Stromal cell of bone marrow (primary cell): ENCODE measurements around the gene ZNF320.
"Not testable (repeated sequence)": the region's sequence is repeated elsewhere in the genome, so short reads cannot be mapped to it uniquely, and the experiment has no call there.

ENCODE experiments used
- DNase-seq: peaks from one replicate; pipeline ENCODE4 v3.0.0-alpha.2; 2012; ENCODE audit warnings: low read depth

The ZNF320 gene

DNA sequence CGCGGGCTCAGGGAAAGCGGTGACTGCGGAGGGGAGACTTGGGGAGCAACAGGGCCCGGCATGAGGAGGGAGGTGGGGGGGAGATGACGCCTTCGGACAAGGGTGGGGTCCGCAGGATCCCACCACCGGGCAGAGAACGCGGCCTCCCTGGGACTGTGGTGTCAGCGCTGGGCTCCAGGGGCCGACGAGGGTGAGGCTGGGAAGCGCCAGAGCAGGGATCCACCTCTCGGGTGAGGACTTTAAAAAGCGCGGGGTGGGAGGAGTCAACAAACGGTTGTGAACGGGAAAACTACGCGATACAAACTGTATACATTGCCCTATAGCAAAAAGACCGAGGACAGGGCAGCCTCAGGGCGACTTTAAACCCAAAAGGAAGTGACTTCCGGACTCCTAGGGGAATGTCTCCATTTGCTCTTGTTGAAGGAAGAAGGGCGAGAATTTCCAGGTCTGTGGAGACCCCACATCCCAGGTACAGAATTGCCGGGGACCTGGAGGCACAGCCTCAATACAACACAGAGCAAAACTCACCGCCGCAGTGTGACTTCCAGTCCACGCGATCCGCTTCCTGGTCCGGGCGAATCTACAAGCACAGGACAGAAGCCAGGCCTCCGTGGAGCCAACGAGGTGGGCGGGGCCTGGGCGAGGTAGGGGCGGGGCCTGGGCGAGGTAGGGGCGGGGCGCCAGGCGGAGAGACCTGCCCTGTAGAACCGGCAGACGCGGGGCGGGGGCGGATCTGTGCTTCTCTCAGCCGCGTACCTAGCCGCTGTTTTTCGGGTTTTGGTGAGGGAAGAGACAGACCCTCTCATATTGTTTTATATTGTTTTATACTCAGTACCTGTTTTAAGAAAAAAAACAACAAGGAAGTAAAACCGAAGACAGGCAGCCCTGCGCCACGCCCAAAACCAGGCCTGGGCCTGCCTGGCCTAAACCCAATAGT is 25.7 kb upstream of the ZNF320 start, which contains the start of gene ZNF888:
ZNF888 (minus strand) TSS at position 588 of the 937 bp plus-strand sequence. CDS start 5,555 bp downstream, outside the sequence.
- DNase-seq, result peak; percentile 59

DNA sequence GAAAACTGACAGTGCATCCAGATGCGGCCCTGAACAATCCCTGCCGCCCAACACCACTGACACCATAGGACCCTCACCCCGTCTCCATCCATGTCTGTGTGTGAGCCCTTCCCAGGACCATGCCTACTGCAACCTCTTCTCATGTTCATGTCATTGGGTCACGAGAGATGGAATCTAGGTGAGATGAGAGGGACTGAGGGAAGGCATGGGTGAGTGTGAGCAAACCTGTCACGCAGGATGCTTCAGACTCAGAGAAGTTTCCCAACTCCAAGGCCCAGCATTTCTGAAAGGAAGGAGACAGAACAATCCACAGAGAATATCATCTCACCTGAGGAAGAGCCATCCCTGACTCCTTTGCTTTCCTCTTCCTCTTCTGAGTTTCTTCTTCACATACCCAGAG is 20.1 kb upstream of the ZNF320 start:
- DNase-seq, result no peak

DNA sequence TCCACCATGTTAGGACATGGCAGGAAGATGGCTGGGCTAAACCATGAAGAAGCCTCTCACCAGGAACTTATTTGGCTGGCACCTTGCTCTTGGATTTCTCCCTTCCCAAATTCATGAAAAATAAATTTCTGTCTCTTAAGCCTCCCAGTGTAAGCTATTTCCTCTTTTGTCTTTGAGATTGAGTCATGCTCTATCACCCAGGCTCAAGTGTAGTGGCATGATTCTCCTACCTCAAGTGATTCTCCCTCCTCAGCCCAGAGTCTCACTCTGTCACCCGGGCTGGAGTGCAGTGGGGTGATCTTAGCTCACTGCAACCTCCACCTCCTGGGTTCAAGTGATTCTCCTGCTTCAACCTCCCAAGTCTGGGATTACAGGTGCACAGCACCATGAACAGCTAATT is 13.2 kb upstream of the ZNF320 start:
- DNase-seq, result no peak

DNA sequence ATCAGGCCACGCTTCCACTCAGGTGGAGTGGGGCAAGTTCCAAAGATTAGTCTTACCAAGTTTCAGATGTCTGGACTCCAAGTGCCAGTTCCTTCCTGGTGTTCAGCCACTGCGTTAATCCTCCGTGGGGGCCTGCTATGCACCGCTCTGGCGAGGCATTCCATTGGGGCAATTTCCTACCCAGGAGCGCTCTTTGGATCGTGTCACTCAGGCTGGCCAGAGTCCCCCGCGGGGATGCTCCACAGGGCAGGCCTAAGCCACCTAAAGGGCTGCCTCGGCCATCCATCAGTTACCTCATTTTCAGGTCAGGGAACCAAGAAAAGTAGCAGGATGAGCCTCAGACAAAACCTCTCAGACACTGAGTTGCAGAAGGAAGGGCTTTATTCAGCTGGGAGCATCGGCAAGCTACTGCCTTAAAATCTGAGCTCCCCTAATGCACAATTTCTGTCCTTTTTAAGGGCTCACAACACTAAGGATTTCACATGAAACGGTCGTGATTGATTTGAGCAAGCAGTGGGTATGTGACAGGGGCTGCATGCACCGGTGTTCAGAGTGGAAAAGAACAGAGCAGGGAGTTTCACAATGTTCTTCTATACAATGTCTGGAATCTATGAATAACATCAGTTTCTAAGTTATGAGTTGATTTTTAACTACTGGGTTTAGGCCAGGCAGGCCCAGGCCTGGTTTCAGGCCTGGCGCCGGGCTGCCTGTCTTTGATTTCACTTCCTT is 6.8 kb upstream of the ZNF320 start:
- DNase-seq, result not testable (repeated sequence)

DNA sequence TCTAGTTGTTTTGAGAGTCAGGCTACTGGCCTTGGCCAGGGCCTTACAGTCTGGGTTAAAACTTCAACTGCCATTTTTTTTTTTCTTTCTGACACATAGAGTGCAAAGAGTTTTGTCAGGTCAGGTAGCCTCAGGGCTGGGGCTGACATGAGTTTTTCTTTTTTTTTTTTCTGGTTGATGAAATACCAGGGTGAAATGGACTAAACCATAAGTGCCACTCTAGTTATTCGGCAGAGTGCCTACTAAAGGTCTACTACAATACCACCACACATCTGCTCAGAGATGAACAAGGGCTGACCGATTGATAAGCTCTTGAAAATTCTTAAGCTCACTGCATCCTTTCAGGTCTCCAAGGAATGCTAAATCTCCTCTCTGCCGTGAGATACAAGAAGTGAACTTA is 4.4 kb upstream of the ZNF320 start:
- DNase-seq, result no peak

DNA sequence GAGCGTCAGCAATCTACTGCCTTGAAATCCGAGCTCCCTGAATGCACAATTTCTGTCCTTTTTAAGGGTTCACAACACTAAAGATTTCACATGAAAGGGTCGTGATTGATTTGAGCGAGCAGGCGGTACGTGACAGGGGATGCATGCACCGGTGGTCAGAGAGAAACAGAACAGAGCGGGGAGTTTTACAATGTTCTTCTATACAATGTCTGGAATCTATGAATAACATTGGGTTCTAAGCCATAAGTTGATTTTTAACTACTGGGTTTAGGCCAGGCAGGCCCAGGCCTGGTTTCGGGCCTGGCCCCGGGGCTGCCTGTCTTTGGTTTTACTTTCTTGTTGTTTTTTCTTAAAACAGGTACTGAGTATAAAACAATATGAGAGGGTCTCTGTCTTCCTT is 1.2 kb upstream of the ZNF320 start:
- DNase-seq, result not testable (repeated sequence)

DNA sequence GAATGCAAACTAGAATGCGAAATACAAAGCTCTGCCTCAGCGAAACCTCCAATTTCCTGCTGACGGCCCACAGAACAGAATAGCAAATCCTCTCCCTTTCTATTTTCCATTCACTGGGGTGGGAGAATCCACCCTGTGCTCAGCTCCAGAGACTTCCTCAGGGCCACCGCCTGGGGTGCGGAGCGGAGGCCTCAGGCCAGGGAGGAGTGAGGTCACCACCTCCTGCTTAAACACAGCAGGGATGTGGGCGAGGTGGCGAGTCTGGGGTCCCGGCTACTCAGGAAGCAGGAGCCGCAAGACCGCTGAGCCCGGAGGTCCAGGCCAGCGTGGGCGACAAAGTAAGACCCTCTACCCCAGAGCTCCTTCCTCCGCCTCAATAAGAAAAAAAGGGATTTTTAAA is 666 bp upstream of the ZNF320 start:
- no peak for DNase-seq

DNA sequence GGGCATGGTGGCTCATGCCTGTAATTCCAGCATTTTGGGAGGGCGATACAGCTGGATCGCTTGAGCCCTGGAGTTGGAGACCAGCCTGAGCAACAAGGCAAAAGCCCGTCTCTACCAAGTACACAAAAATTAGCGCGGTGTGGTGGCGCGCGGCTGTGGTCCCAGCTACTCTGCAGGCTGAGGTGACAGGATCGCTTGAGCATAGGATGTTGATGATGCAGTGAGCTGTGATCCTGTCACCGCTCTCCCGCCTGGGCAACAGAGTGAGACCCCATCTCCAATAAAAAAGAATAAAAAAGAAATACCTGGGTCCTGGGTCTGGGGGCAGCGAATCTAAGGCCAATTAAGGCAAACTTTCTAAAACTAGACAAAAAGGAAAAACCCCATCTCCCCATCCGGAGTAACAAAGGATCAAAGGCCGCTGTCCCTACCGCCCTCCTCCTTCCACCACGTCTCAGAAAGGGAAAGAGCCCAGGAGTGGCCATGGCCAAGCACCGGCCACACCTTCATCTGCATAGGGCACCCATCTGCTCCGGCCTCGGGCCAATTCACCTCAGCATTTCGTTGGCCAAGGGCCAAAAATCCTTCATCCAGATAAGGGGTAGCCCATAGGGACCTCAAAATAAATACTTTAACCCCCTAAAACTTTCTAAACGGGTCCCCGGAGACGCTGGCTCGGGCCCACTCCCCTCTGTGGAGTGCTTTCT is 851 bp downstream of the ZNF320 start:
- peak; percentile 0 for DNase-seq

DNA sequence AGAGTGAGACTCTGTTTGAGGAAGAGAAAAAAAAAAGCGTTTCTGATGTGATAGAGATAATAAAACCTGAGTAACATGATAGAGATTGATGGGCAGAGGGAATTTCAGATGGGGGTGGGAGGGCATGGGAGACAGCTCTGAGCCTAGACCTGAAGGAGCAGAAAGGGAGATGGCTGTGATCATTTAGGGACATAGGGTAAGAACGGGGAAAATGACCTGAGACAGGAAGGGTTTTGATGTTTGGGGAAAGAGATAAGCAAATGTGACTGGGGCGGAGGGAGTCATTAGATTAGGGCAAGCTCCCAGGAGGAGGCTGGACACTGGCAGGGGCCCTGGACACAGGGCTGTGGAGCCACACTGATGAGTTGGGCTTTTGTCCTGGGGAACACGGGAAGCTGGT is 6.1 kb downstream of the ZNF320 start:
- no peak for DNase-seq

DNA sequence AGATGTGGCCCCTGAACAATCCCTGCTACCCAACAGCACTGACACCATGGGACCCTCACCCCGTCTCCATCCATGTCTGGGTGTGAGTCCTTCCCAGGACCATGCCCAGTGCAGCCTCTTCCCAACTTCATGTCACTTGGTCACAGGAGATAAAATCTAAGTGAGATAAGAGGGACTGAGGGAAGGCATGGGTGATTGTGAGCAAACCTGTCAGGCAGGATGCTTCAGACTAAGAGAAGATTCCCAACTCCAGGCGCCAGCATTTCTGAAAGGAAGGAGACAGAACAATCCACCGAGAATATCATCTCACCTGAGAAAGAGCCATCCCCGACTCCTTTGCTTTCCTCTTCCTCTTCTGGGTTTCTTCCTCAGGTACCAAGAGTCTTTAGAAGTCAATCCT is 7.5 kb downstream of the ZNF320 start:
- no peak for DNase-seq

DNA sequence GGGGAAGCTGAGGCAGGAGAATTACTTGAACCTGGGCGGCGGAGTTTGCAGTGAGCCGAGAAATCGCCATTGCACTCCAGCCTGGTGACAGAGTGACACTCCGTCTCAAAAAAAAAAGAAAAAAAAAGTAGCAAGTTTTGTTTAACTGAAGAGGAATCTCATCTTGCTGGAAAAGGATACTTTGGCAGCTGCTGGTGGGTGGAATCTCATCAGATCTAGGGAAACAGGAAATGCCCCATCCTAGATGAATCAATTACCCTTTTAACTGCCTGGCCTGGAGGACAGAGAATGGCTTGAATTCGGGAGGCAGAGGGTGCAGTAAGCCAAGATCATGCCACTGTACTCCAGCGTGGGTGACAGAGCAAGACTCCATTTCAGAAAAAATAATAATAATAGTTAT is 8.4 kb downstream of the ZNF320 start:
- no peak for DNase-seq

DNA sequence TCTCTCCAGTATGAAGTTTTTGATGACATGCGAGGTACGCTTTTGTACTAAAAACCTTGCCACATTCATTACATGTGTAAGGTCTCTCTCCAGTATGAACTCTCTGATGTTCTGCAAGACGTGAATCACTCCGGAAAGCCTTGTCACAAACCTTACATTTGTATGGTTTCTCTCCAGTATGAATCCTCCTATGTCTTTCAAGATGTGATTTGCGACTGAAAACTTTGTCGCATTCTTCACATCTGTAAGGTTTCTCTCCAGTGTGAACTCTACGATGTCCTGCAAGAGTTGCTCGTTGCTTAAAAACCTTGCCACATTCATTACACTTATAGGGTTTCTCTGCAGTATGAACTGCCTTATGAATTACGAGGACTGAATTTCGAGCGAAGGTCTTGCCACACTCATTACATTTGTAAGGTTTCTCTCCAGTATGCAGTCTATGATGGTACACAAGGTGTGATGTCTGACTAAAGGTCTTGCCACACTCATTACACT is 16.5 kb downstream of the ZNF320 start:
- no peak for DNase-seq

DNA sequence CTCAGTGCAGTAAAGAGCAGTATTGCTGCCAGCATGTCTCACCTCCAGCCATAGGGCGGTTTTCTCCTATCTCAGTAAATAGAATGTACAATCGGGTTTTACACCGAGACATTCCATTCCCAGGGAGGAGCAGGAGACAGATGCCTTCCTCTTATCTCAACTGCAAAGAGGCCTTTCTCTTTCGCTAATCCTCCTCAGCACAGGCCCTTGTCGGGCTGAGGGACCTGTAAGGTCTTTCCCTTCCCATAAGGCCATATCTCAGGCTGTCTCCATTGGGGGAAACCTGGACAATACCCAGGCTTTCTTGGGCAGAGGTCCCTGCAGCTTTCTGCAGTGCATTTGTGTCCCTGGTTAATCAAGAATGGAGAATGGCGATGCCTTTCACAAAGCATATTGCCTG is 24.4 kb downstream of the ZNF320 start:
- not testable (repeated sequence) for DNase-seq

DNA sequence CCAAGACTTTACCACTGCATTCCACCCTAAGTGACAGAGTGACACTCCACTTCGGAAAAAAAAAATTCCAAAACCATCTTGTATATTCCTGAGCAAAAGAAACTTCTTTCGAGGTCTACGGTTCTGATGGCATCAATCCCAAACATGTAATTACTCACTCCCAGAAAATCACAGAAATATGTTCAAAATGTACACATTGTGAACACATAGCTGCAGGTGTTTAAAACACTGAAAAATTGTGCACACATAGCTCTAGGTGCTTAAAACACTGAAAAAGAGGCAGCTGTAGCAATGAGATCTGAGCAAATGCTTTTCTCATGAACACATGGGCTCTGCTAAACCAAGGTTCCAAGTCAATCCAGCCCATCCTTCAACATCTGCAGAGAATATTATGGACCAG is 26.0 kb downstream of the ZNF320 start:
- no peak for DNase-seq

DNA sequence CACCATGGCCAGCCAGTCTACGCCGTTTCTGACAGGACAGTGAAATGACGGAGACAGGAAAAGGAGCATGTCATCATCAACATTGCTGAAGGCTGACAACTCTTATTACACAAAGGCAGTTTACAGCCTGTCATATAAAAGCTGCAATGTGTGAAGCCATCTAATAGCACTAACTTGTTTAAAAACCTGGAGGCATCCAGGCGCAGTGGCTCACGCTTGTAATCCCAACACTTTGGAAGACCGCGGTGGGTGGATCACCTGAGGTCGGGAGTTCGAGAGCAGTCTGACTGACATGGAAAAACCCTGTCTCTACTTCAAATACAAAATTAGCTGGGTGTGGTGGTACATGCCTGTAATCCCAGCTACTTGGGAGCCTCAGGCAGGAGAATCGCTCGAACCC is 29.4 kb downstream of the ZNF320 start:
- DNase-seq, result not testable (repeated sequence)

DNA sequence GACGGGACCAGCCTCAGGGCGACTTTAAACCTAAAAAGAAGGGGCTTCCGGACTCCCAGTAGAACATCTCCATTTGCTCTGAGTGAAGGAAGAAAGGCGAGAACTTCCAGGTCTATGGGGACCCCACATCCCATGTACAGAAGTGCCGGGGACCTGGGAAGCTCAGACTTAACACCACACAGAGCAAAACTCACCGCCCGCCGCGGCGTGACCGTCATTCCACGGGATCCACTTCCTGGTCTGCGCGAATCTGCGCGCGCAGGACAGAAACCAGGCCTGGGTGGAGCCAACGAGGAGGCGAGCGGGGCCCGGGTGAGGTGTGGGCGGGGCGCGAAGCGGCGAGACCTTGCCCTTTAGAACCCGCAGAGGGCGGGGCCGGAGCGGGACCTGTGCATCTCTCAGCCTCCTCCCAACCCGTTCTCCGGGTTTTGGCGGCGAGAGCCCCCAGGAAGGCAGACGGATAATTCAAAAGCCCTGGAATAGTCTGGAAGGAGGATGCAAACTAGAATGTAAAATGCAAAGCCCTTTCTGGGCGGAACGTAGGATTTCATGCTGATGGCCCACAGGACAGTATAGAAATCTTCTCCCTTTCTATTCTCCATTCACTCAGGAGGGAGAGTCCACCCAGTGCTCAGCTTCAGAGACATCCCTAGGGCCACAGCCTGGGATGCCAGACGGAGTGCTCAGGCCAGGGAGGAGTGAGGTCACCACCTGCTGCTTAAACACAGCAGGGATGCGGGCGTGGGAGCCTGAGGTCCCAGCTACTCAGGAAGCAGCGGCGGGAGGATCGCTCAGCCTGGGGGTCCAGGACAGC is 39.9 kb downstream of the ZNF320 start, which contains the start of gene ZNF468:
ZNF468 (minus strand) TSS at position 242 of the 814 bp plus-strand sequence. CDS start 3,347 bp downstream, outside the sequence.
- DNase-seq, result peak; percentile 44

DNA sequence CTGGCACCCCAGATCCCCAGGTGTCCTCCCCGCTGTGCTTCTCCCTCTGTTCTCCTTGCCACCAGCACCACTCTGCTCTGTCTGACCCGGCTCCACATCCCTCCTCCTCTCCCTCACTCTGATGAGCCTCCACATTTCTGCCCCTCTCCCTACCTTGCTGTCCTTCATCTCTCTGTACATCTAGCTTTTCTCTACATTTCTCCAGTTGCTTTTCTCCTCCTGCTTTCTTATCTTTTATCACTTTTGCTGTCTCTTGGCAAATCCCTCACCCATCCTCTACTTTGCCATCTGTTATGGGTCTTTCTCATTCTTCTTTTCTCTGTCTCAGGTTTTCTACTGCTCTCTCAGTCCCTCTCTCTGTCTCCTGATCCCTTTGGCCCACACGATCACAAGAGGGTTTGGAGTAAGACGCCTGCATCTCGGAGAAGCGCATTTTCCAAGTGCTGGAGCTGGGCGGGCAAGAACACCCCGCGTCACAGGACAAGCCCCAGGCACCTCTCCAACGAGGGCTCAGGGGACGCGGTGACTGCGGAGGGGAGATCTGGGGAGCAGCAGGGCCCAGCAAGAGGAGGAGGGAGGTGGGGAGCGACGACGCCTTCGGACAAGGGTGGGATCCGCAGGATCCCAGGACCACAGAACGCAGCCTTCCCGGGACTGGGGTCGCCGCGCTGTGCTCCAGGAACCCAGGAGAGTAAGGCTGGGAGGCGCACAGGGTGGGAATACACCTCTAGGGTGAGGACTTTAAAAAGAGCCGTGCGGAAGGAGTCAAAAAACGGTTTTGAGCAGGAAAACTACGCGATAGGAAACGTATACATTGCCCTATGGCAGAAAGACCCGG is 40.7 kb downstream of the ZNF320 start:
- not testable (repeated sequence) for DNase-seq
